HepG2 (cell line): Measurements from ENCODE around the gene SYCE3. TPM values are rescaled to one million over a fixed set of nuclear protein-coding genes. Genes with fewer than 3 reads are reported as not detected.
A peak's percentile ranks its signal among the peaks of the same experiment; 100 is the strongest.

Experiments used
- CBX1 ChIP-seq: IDR thresholded peaks from one replicate; pipeline ENCODE4 v1.6.1; 2016; ENCODE audit warnings: antibody characterized with exemption, low read depth
- FOXK2 ChIP-seq: fragments of 450-650 bp; IDR thresholded peaks from 2 replicates; pipeline ENCODE4 v1.6.1; 2016
- GFI1 ChIP-seq: sonication (generic); formaldehyde crosslinking; IDR thresholded peaks from 2 replicates; pipeline ENCODE4 v1.5.0; 2020; ENCODE audit warnings: missing genetic modification reagents, mild to moderate bottlenecking, borderline replicate concordance
- GTF2F1 ChIP-seq: fragments of 150-350 bp; IDR thresholded peaks from 2 replicates; pipeline ENCODE4 v1.6.1; 2014; ENCODE audit warnings: low read length
- IKZF1 ChIP-seq: fragments of 450-650 bp; IDR thresholded peaks from 2 replicates; pipeline ENCODE4 v1.7.1; 2016
- KDM1A ChIP-seq: IDR thresholded peaks from 2 replicates; pipeline ENCODE4 v1.6.1; 2016; ENCODE audit warnings: missing compliant biosample characterization
- KLF11 ChIP-seq: IDR thresholded peaks from 2 replicates; pipeline ENCODE4 v1.6.1; 2016; ENCODE audit warnings: missing compliant biosample characterization
- NCOA5 ChIP-seq: sonication (generic); formaldehyde crosslinking; IDR thresholded peaks from 2 replicates; pipeline ENCODE4 v1.4.0; 2020; ENCODE audit warnings: missing genetic modification reagents
- NFE2L2 ChIP-seq: fragments of 150-350 bp; IDR thresholded peaks from 2 replicates; pipeline ENCODE4 v1.6.1; 2014; ENCODE audit warnings: low read length
- NKX3-1 ChIP-seq: sonication (generic); formaldehyde crosslinking; IDR thresholded peaks from 2 replicates; pipeline ENCODE4 v1.5.0; 2020; ENCODE audit warnings: missing genetic modification reagents
- PCBP1 ChIP-seq: fragments of 200-400 bp; formaldehyde crosslinking; IDR thresholded peaks from 2 replicates; pipeline ENCODE4 v1.6.1; 2017; ENCODE audit warnings: mild to moderate bottlenecking, low read depth, low read length, borderline replicate concordance
- PRDM15 ChIP-seq: sonication (generic); formaldehyde crosslinking; IDR thresholded peaks from 2 replicates; pipeline ENCODE4 v1.4.0; 2020; ENCODE audit warnings: missing genetic modification reagents
- RNF219 ChIP-seq: sonication (generic); formaldehyde crosslinking; IDR thresholded peaks from 2 replicates; pipeline ENCODE4 v1.5.0; 2020; ENCODE audit warnings: mild to moderate bottlenecking, missing genetic modification reagents
- ZBTB21 ChIP-seq: sonication (generic); formaldehyde crosslinking; IDR thresholded peaks from 2 replicates; pipeline ENCODE4 v1.4.0; 2020; ENCODE audit warnings: missing genetic modification reagents
- ZNF101 ChIP-seq: sonication (generic); formaldehyde crosslinking; IDR thresholded peaks from 2 replicates; pipeline ENCODE4 v1.4.0; 2020; ENCODE audit warnings: mild to moderate bottlenecking, low read depth, missing genetic modification reagents, borderline replicate concordance
- ZNF235 ChIP-seq: sonication (generic); formaldehyde crosslinking; IDR thresholded peaks from 2 replicates; pipeline ENCODE4 v1.8.1; 2023; ENCODE audit warnings: mild to moderate bottlenecking, missing genetic modification reagents, borderline replicate concordance
- ZNF382 ChIP-seq: sonication (generic); formaldehyde crosslinking; IDR thresholded peaks from 2 replicates; pipeline ENCODE4 v1.5.0; 2020; ENCODE audit warnings: missing genetic modification reagents, mild to moderate bottlenecking, borderline replicate concordance
- ZNF546 ChIP-seq: sonication (generic); formaldehyde crosslinking; conservative IDR thresholded peaks from 2 replicates; pipeline ENCODE4 v1.8.1; 2023; ENCODE audit warnings: mild to moderate bottlenecking, missing genetic modification reagents
- ZNF564 ChIP-seq: sonication (generic); formaldehyde crosslinking; IDR thresholded peaks from 2 replicates; pipeline ENCODE4 v1.8.1; 2023; ENCODE audit warnings: mild to moderate bottlenecking, missing genetic modification reagents
- ZNF749 ChIP-seq: sonication (generic); formaldehyde crosslinking; IDR thresholded peaks from 2 replicates; pipeline ENCODE4 v1.8.0; 2022; ENCODE audit warnings: mild to moderate bottlenecking, missing genetic modification reagents, moderate library complexity, borderline replicate concordance
- ZNF75D ChIP-seq: sonication (generic); formaldehyde crosslinking; IDR thresholded peaks from 2 replicates; pipeline ENCODE4 v1.8.1; 2023; ENCODE audit warnings: missing genetic modification reagents, mild to moderate bottlenecking, borderline replicate concordance
- ZSCAN29 ChIP-seq: sonication (generic); formaldehyde crosslinking; conservative IDR thresholded peaks from 2 replicates; pipeline ENCODE4 v1.4.0; 2020; ENCODE audit warnings: mild to moderate bottlenecking, missing genetic modification reagents
- polyA plus RNA-seq, 8 experiments: library from polyadenylated mRNA; depleted of rRNA in 3 of 8; stranded (reverse) in 7 of 8; unstranded in 1 of 8; fragments of >200 nt; fragmentation: Illumina TruSeq in 4 of 8; extraction: Trizol in 4 of 8; gene quantifications; 2 replicates each; pipeline versions ENCODE4 v1.2.1 to v1.2.3, GENCODE V29; 2011 to 2016; ENCODE audit warnings: low read depth in 4 of 8, missing spikeins in 1 of 8, mixed read lengths in 1 of 8; ENCODE audit not compliant: insufficient read depth in 1 of 8
- total RNA-seq, 5 experiments: library from RNA; depleted of rRNA; stranded (reverse); fragments of >200 nt; fragmentation: Illumina TruSeq; extraction: Trizol; gene quantifications; 2 replicates each; pipeline ENCODE4 v1.2.3, GENCODE V29; 2016; ENCODE audit warnings: low read depth in 1 of 5
- TF ChIP-seq, protein P1 (sequence below): fragments of 450-650 bp; IDR thresholded peaks from 2 replicates; pipeline ENCODE4 v1.6.1; 2017; ENCODE audit warnings: mild to moderate bottlenecking
- TF ChIP-seq, protein P2 (sequence below): sonication (generic); formaldehyde crosslinking; IDR thresholded peaks from 2 replicates; pipeline ENCODE4 v1.5.0; 2020; ENCODE audit warnings: mild to moderate bottlenecking, low read depth, missing genetic modification reagents, borderline replicate concordance

SYCE3 gene
- total and polyA plus RNA-seq, 2 of the 13 experiments (the other 11 are each of a cell fraction or from before 2014, with no cell fraction given): not detected

GRCh38 chr22:50530580-50530876 lies 32.2 kb downstream of the SYCE3 start (continued):
- TF ChIP-seq, protein P1, sequence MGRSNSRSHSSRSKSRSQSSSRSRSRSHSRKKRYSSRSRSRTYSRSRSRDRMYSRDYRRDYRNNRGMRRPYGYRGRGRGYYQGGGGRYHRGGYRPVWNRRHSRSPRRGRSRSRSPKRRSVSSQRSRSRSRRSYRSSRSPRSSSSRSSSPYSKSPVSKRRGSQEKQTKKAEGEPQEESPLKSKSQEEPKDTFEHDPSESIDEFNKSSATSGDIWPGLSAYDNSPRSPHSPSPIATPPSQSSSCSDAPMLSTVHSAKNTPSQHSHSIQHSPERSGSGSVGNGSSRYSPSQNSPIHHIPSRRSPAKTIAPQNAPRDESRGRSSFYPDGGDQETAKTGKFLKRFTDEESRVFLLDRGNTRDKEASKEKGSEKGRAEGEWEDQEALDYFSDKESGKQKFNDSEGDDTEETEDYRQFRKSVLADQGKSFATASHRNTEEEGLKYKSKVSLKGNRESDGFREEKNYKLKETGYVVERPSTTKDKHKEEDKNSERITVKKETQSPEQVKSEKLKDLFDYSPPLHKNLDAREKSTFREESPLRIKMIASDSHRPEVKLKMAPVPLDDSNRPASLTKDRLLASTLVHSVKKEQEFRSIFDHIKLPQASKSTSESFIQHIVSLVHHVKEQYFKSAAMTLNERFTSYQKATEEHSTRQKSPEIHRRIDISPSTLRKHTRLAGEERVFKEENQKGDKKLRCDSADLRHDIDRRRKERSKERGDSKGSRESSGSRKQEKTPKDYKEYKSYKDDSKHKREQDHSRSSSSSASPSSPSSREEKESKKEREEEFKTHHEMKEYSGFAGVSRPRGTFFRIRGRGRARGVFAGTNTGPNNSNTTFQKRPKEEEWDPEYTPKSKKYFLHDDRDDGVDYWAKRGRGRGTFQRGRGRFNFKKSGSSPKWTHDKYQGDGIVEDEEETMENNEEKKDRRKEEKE: no peak
- TF ChIP-seq, protein P2, sequence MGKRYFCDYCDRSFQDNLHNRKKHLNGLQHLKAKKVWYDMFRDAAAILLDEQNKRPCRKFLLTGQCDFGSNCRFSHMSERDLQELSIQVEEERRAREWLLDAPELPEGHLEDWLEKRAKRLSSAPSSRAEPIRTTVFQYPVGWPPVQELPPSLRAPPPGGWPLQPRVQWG (CRISPR knock-in tag): no peak
- TF ChIP-seq NKX3-1 (CRISPR knock-in tag): no peak
- TF ChIP-seq ZNF382 (CRISPR knock-in tag): no peak
- no peak for TF ChIP-seq KDM1A (CRISPR knock-in tag)
- TF ChIP-seq KLF11 (CRISPR knock-in tag): no peak
- TF ChIP-seq PRDM15 (CRISPR knock-in tag): no peak; the same call in 1 of the 2 replicates
- TF ChIP-seq ZBTB21 (CRISPR knock-in tag): no peak
- TF ChIP-seq ZNF546 (CRISPR knock-in tag): no peak; the same call in 1 of the 2 replicates
- TF ChIP-seq ZNF235 (CRISPR knock-in tag): no peak; the same call in 1 of the 2 replicates
- TF ChIP-seq ZNF101 (CRISPR knock-in tag): no peak
- no peak for TF ChIP-seq PCBP1
- no peak for TF ChIP-seq GFI1
- TF ChIP-seq CBX1: no peak
- no peak for TF ChIP-seq ZSCAN29 (CRISPR knock-in tag)
- no peak for TF ChIP-seq GTF2F1
- TF ChIP-seq FOXK2: no peak
- no peak for TF ChIP-seq NFE2L2
- 0 out of 2 replicates have a peak, but pooled peaks have one; percentile 14 for TF ChIP-seq ZNF749 (CRISPR knock-in tag)
- no peak for TF ChIP-seq IKZF1
- no peak for TF ChIP-seq RNF219 (CRISPR knock-in tag)
- no peak for TF ChIP-seq ZNF75D (CRISPR knock-in tag)
- TF ChIP-seq NCOA5 (CRISPR knock-in tag): 0 out of 2 replicates have a peak, but pooled peaks have one; percentile 52
- TF ChIP-seq ZNF564 (CRISPR knock-in tag): no peak; the same call in 1 of the 2 replicates
